AG04449 (cell line): ENCODE results near the gene HEPACAM2.

Experiments
- CTCF ChIA-PET: fragments of 350-600 bp; formaldehyde crosslinking; extraction: SDS; loops from one replicate; lab custom pipeline; 2021; ENCODE audit warnings: antibody characterized with exemption; lab: Yijun Ruan, JAX
- POLR2A ChIA-PET: fragments of 400-600, 350-600 bp; formaldehyde crosslinking; extraction: SDS; loops from one replicate; lab custom pipeline; 2020; ENCODE audit warnings: antibody characterized with exemption, inconsistent platforms; lab: Yijun Ruan, JAX
- DNase-seq: peaks from one replicate; pipeline ENCODE4 v3.0.0-alpha.2; 2010; ENCODE audit warnings: low read depth, low spot score
- H3K4me3 ChIP-seq: 2 replicates; pipeline ENCODE4 v1.5.1; 2011; ENCODE audit warnings: low read depth, mild to moderate bottlenecking, control low read depth, low read length
- CTCF ChIP-seq: IDR thresholded peaks from one replicate; pipeline ENCODE4 v1.5.1; 2011; ENCODE audit warnings: mild to moderate bottlenecking, moderate library complexity, low read length, control low read depth, inconsistent platforms; ENCODE audit not compliant: insufficient read depth; ENCODE audit errors: missing control alignments

HEPACAM2 gene

GRCh38 chr7:93232673-93233018, 6.4 kb upstream of the HEPACAM2 start:
- DNase-seq: no peak
- TF ChIP-seq CTCF: no peak
- CTCF ChIA-PET: interaction anchor here (0.8 to 3.4 kb wide), 9 partner anchors 13 to 616 kb away, joined by 3 to 23 read pairs (median 4); no protein-coding TSS in a partner anchor
- H3K4me3 ChIP-seq: peak overlapping the region; percentile 92
- POLR2A ChIA-PET: no interaction called here

GRCh38 chr7:93231799-93232672, 5.8 kb upstream of the HEPACAM2 start, which contains the start of gene VPS50:
TSS of gene VPS50 (plus strand) at chr7:93232366. CDS start at chr7:93232468, 102 bp downstream.
- H3K4me3 ChIP-seq: peak within 1 kb of the TSS; percentile 92
- CTCF ChIA-PET: interaction anchor here (0.8 to 3.4 kb wide), 12 partner anchors 12 to 616 kb away, joined by 3 to 23 read pairs (median 4); no protein-coding TSS in a partner anchor

GRCh38 chr7:93231259-93231658, 5.0 kb upstream of the HEPACAM2 start:
- TF ChIP-seq CTCF: no peak
- CTCF ChIA-PET: interaction anchor here (0.8 to 3.4 kb wide), 6 partner anchors 11 to 320 kb away, joined by 3 to 23 read pairs (median 7); no protein-coding TSS in a partner anchor
- H3K4me3 ChIP-seq: peak overlapping the region; percentile 92
- DNase-seq: no peak
- POLR2A ChIA-PET: no interaction called here

More at GRCh38 chr7:93231799-93232672, 5.8 kb upstream of the HEPACAM2 start, which contains the start of gene VPS50:
- DNase-seq: peak; percentile 68
- POLR2A ChIA-PET: no interaction called here
- no peak for TF ChIP-seq CTCF

GRCh38 chr7:93228302-93228701, 2.0 kb upstream of the HEPACAM2 start:
- DNase-seq: no peak
- peak; percentile 53 for TF ChIP-seq CTCF
- CTCF ChIA-PET: interaction anchor here (0.6 to 6.6 kb wide), 24 partner anchors 8 to 655 kb away, joined by 3 to 129 read pairs (median 6); no protein-coding TSS in a partner anchor
- POLR2A ChIA-PET: no interaction called here
- no peak overlapping the region for H3K4me3 ChIP-seq

GRCh38 chr7:93219868-93220267, 6.4 kb downstream of the HEPACAM2 start:
- ChIA-PET CTCF (interaction anchor here (1.3 to 2.0 kb wide), 2 partner anchors 9 to 12 kb away, joined by 5 to 9 read pairs; no protein-coding TSS in a partner anchor), POLR2A (no interaction called here)
- H3K4me3 ChIP-seq: no peak overlapping the region
- no peak for DNase-seq
- TF ChIP-seq CTCF: no peak
